ENCODE results near the gene TRAF1.
"Not testable (repeated sequence)": the region's sequence is repeated elsewhere in the genome, so short reads cannot be mapped to it uniquely, and the experiment has no call there.

TRAF1 gene

DNA sequence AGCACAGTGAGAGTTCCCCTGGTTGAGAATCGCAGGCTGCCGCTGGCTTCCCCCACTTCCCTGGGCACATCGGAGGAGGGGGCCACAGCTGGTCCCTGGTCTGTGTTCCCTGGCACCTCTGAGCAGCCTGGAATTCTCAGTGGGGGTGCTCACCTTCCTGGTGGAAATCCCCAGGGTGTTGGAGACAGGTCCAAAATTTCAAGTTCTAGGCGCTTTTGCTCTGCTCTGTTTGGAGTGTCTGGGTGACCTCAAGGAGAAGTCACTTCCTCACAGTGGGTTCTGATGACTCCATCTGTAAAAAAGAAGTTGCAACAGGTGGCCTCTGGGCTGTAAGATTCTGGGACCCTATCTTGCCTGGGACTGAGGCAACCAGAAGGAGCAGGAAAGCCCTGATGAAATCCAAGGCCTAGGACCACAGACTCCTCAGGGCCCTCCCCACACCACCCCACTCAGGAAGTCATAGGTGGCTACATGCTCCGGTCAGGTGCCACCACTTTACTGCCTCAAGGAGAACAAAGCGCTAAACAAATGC is at the start of gene TRAF1:
Gene TRAF1 (minus strand): TSS at position 400 of the 532 bp plus-strand sequence. CDS start 721 bp downstream, outside the sequence.
- no peak for DNase-seq (ENCODE audit: low read depth)

DNA sequence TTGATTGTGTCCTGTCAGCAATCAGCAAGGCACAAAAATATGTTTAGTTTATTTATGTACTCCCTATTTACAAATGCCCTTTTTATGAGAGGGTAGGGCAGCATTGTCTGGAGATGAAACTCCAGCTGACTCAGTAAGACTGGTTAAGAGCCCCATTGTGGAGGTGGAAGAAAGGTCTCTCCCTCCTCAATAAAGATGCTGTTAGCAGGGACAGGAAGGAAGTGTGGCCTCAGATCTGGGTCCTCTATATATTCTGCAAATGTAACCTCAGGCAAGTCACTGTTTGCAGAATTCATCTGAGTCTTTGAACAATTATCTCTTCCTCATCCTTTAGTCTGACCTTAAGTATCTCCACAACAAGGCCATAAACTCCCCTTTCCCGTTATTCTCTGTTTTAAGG is 48.3 kb upstream of the TRAF1 start:
- no peak for DNase-seq (ENCODE audit: low read depth)

GRCh38 chr9:120974181-120974580 is 47.6 kb upstream of the TRAF1 start:
- DNase-seq (ENCODE audit: low read depth), result no peak

GRCh38 chr9:120971938-120972337 is 45.3 kb upstream of the TRAF1 start:
- no peak for DNase-seq (ENCODE audit: low read depth)

- DNase-seq (ENCODE audit: low read depth), result not testable (repeated sequence)
These were observed 44.9 kb upstream of the TRAF1 start for GRCh38 chr9:120971471-120971870.

DNA sequence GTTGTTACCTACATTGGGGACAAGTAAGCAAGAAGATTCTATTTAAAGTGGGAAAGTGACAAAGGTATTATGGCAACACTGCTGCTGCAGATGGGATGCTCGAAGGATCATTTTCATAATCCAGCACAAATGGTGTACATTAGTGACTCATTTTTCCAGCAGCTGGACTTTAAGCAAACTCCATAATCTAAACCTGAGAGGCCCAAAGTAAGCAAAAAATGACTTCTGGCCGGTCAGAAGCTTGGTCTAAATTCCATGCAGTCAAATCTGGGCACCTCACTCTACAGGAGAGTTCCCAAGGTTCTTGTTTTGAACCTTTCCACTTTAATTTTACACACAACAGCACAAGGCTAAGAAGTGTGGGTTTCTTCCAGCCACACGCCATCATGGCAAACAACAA is 43.6 kb upstream of the TRAF1 start:
- no peak for DNase-seq (ENCODE audit: low read depth)

- no peak for DNase-seq (ENCODE audit: low read depth)
These were observed 39.4 kb upstream of the TRAF1 start for GRCh38 chr9:120966013-120966369.

- DNase-seq (ENCODE audit: low read depth), result no peak
These were observed 38.9 kb upstream of the TRAF1 start for GRCh38 chr9:120965344-120966012.

GRCh38 chr9:120961936-120962335 is 35.3 kb upstream of the TRAF1 start:
- no peak for DNase-seq (ENCODE audit: low read depth)

- DNase-seq (ENCODE audit: low read depth), result no peak
These were observed 33.4 kb upstream of the TRAF1 start for GRCh38 chr9:120960001-120960400.

GRCh38 chr9:120956862-120957261 is 30.3 kb upstream of the TRAF1 start:
- DNase-seq (ENCODE audit: low read depth), result no peak

GRCh38 chr9:120951960-120952618 is 25.5 kb upstream of the TRAF1 start:
- no peak for DNase-seq (ENCODE audit: low read depth)

DNA sequence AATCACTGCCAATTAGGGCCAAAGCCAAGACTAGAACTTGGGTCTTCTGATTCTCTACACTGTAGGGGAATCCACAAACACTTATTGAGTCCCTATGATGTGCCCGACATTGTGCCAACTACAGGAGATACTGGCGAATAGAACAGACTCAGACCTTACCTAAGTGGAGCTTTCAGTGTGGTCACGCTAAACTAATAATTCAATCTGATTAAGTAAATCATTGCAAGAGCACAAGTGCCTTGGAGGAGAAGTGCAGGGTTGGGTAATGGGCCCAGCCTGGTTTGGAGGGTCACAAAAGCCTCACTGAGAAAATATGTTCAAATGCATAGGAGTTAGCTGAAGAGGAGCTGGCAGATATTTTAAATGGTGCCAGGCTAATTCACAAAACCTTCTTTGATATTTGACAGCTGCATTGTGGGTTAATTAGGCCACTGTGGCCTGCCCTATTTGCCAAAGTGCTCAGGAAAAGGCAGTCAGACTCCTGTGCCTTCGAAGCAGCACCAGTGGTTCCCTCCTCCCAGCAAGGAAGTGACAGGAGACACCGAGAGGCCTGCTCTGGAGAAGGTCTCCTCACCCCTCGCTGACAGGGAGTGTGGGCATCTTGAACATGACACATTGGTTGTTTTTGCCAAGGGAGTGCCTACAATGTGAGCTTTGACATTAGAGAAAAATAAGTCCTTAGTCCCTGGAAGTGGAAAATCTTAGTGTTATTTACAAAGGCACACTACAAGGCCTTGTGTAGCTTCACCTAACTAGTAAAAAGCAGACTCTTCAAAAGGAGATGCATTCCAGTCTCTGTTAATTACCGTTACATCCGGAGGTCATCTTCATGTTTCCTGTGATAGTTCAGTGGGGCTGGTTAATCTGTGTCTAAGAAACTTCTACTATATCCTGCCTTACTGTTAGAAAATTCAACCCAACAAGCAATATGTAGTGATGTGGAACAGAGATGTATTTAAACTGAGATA is 24.1 kb upstream of the TRAF1 start:
- DNase-seq (ENCODE audit: low read depth), result no peak

GRCh38 chr9:120949290-120949689 is 22.7 kb upstream of the TRAF1 start:
- DNase-seq (ENCODE audit: low read depth), result no peak

GRCh38 chr9:120948824-120949223 is 22.2 kb upstream of the TRAF1 start:
- DNase-seq (ENCODE audit: low read depth), result no peak

- DNase-seq (ENCODE audit: low read depth), result no peak
These were observed 20.6 kb upstream of the TRAF1 start for GRCh38 chr9:120947222-120947621.

- DNase-seq (ENCODE audit: low read depth), result no peak
These were observed 19.7 kb upstream of the TRAF1 start for GRCh38 chr9:120946259-120946658.

DNA sequence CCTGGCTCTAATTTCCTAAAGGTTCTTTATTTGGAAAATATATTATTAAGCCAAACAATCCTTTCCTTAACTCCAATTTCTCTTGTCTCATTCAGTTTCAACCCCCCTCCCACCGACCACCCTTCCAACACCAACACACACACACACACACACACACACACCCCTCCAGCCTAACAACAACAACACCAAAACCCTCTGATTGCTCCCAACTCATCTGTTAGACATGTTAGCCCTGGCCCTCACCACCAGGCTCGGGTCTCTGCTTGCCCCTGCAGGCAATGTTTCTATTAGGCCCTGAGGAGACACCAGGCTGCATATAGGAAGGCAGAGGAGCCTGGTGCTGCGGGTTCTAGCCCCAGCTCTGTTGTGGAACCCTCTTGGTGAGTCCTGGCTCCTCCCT is 18.4 kb upstream of the TRAF1 start:
- DNase-seq (ENCODE audit: low read depth), result no peak

GRCh38 chr9:120944434-120944843 is 17.8 kb upstream of the TRAF1 start:
- no peak for DNase-seq (ENCODE audit: low read depth)

- DNase-seq (ENCODE audit: low read depth), result no peak
These were observed 15.8 kb upstream of the TRAF1 start for GRCh38 chr9:120942186-120943001.

GRCh38 chr9:120941046-120941770 is 14.6 kb upstream of the TRAF1 start:
- DNase-seq (ENCODE audit: low read depth), result no peak

All from CMK (cell line).